Mesendoderm (in vitro differentiated cells): ENCODE results near the gene MTUS2.

Experiments used
- DNase-seq: peaks from one replicate; pipeline ENCODE4 v3.0.0; 2013
- H2AK5ac ChIP-seq: 2 replicates; pipeline ENCODE4 v1.6.1; 2013; ENCODE audit warnings: low read length, inconsistent platforms
- H2BK120ac ChIP-seq: 2 replicates; pipeline ENCODE4 v1.6.1; 2013; ENCODE audit warnings: low read depth, mild to moderate bottlenecking, low read length, moderate library complexity, mixed read lengths
- H2BK15ac ChIP-seq: replicated peaks from 2 replicates; pipeline ENCODE4 v1.6.1; 2013; ENCODE audit warnings: low read depth, mild to moderate bottlenecking, moderate library complexity
- H2BK5ac ChIP-seq: 2 replicates; pipeline ENCODE4 v1.6.1; 2013; ENCODE audit warnings: low read length, inconsistent platforms
- H3K18ac ChIP-seq: 2 replicates; pipeline ENCODE4 v1.6.1; 2013; ENCODE audit warnings: mild to moderate bottlenecking, low read length, mixed read lengths
- H3K23ac ChIP-seq: one replicate; pipeline ENCODE4 v1.6.1; 2013; ENCODE audit warnings: low read length
- H3K27ac ChIP-seq: 2 replicates; pipeline ENCODE4 v1.5.1; 2013; ENCODE audit warnings: low read depth, mild to moderate bottlenecking, inconsistent platforms, low read length, moderate library complexity
- H3K27me3 ChIP-seq: 2 replicates; pipeline ENCODE4 v1.6.1; 2013; ENCODE audit warnings: low read length, control low read depth, mild to moderate bottlenecking, inconsistent platforms; ENCODE audit not compliant: insufficient read depth, poor library complexity
- H3K36me3 ChIP-seq: 2 replicates; pipeline ENCODE4 v1.6.1; 2013; ENCODE audit warnings: low read length, inconsistent platforms; ENCODE audit not compliant: control insufficient read depth, insufficient read depth
- H3K4ac ChIP-seq: one replicate; pipeline ENCODE4 v1.6.1; 2013; ENCODE audit warnings: low read depth, mild to moderate bottlenecking, low read length, moderate library complexity
- H3K4me1 ChIP-seq: 2 replicates; pipeline ENCODE4 v1.6.1; 2013; ENCODE audit warnings: low read depth, low read length, inconsistent platforms; ENCODE audit not compliant: control insufficient read depth
- H3K4me2 ChIP-seq: 2 replicates; pipeline ENCODE4 v1.6.1; 2013; ENCODE audit warnings: low read length
- H3K4me3 ChIP-seq: 2 replicates; pipeline ENCODE4 v1.5.1; 2013; ENCODE audit warnings: mild to moderate bottlenecking, low read length
- H3K56ac ChIP-seq: one replicate; pipeline ENCODE4 v1.6.1; 2013; ENCODE audit warnings: low read length
- H3K79me1 ChIP-seq: 2 replicates; pipeline ENCODE4 v1.6.1; 2013; ENCODE audit warnings: low read length, inconsistent platforms
- H3K79me2 ChIP-seq: 2 replicates; pipeline ENCODE4 v1.6.1; 2013; ENCODE audit warnings: mild to moderate bottlenecking, low read length; ENCODE audit not compliant: control insufficient read depth, insufficient read depth
- H3K9ac ChIP-seq: 2 replicates; pipeline ENCODE4 v1.6.1; 2013; ENCODE audit warnings: low read length, inconsistent platforms
- H4K5ac ChIP-seq: one replicate; pipeline ENCODE4 v1.6.1; 2013; ENCODE audit warnings: low read length
- H4K8ac ChIP-seq: one replicate; pipeline ENCODE4 v1.6.1; 2013; ENCODE audit warnings: low read depth, mild to moderate bottlenecking, control low read depth, low read length, moderate library complexity
- WGBS: extraction: QIAGEN DNeasy Blood & Tissue Kit; methylation state at CpG from one replicate; pipeline ENCODE4 v1.1.7; 2013; ENCODE audit warnings: low lambda C conversion rate, missing lambda C conversion rate; ENCODE audit not compliant: insufficient coverage; ENCODE audit errors: extremely low coverage; 5-methylcytosine and 5-hydroxymethylcytosine counted together

Gene MTUS2

DNA sequence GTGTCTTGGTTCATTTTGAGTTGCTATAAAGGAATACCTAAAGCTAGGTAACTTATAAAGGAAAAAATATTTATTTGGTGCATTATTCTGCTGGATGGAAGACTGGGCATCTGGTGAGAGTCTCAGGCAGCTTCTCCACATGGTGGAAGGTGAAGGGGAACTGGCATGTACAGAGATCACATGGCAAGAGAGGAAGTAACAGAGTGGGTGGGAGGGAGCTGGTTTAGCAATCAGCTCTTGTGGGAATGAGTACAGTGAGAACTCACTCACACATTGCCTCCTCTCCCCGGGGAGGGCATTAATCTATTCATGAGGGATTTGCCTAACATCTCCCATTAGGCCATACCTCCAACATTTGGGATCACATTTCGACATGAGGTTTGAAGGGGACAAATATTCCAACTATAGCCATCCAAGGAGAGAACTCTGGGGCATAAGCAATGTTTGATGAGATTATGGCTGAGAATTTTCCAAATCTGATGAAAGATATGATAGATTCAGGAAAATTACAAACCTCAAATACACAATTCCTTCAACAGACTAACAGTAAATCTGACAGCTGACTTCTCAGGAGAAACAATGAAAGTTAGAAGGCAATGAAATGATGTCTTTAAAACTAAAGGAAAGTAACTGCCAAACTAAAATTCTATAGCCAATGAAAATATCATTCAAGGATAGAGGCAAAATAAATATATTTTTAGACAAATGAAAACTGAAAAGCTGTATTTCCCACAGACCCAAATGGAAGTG, 52.5 kb downstream of the MTUS2 start:
- H3K27me3 ChIP-seq, result no peaks in the 10 kb centered on the region
- H3K4ac ChIP-seq, result no peak overlapping the region
- no peaks in the 10 kb centered on the region for H3K79me2 ChIP-seq
- H2BK5ac ChIP-seq, result no peak overlapping the region
- H3K4me3 ChIP-seq, result no peak overlapping the region
- H3K4me2 ChIP-seq, result no peak overlapping the region
- H3K9ac ChIP-seq, result no peak overlapping the region
- no CpG with 5 or more reads among the region's 2 CpGs for WGBS
- H3K18ac ChIP-seq, result no peak overlapping the region
- peak; percentile 23 for DNase-seq
- H2BK15ac ChIP-seq, result no peak overlapping the region
- H2AK5ac ChIP-seq, result no peak overlapping the region
- H3K79me1 ChIP-seq, result no peaks in the 10 kb centered on the region
- no peaks in the 10 kb centered on the region for H3K36me3 ChIP-seq
- H3K56ac ChIP-seq, result no peak overlapping the region
- H4K5ac ChIP-seq, result no peak overlapping the region
- H4K8ac ChIP-seq, result no peak overlapping the region
- H3K23ac ChIP-seq, result no peak overlapping the region
- H3K27ac ChIP-seq, result no peak overlapping the region
- no peak overlapping the region for H2BK120ac ChIP-seq
- H3K4me1 ChIP-seq, result no peaks in the 10 kb centered on the region

DNA sequence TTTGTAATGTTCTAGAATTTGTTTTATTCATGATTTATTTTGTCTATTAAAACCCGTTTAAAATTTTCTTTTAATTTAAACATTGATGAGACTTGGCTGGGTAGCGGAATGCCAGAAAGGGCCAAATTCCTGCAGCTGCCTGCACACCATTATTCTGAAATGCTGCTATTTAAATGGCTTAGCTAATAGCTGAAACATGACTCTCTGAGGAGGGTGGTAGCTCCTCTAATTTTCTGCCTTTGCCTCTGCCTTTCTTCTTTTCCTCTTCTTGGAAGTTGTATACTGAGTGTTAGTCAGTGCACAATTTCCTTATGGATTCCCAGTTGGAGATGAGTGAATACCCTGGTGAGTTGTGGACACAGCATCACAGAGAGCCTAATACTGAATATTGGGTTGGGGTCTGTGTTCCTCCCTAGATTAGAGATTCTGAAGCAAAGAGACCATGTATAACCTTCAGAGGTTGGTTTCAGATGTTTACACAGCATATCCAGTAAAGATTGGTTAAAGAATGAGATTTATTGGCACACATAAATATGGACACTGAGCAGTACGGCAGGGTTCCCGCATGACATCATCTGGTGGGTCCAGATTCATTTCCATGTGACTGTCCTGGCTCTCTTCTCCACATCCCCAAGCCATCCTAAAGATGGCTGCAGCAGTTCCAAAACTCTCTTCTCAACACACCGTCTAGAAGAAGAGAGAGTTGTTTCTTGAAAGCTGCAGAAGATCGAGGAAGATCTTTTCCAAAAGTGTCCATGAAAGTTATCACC, 55.9 kb downstream of the MTUS2 start:
- no peak overlapping the region for H4K8ac ChIP-seq
- H3K9ac ChIP-seq, result no peak overlapping the region
- H3K18ac ChIP-seq, result no peak overlapping the region
- H3K56ac ChIP-seq, result no peak overlapping the region
- H2AK5ac ChIP-seq, result no peak overlapping the region
- H3K36me3 ChIP-seq, result no peaks in the 10 kb centered on the region
- no peak overlapping the region for H3K23ac ChIP-seq
- no peaks in the 10 kb centered on the region for H3K4me1 ChIP-seq
- H3K79me1 ChIP-seq, result no peaks in the 10 kb centered on the region
- no peaks in the 10 kb centered on the region for H3K27me3 ChIP-seq
- H3K79me2 ChIP-seq, result no peaks in the 10 kb centered on the region
- no peak overlapping the region for H2BK15ac ChIP-seq
- H3K4me2 ChIP-seq, result no peak overlapping the region
- no peak overlapping the region for H3K4ac ChIP-seq
- H3K27ac ChIP-seq, result no peak overlapping the region
- no CpG with 5 or more reads among the region's 6 CpGs for WGBS
- H2BK5ac ChIP-seq, result no peak overlapping the region
- no peak overlapping the region for H3K4me3 ChIP-seq
- no peak for DNase-seq
- H4K5ac ChIP-seq, result no peak overlapping the region
- H2BK120ac ChIP-seq, result no peak overlapping the region

DNA sequence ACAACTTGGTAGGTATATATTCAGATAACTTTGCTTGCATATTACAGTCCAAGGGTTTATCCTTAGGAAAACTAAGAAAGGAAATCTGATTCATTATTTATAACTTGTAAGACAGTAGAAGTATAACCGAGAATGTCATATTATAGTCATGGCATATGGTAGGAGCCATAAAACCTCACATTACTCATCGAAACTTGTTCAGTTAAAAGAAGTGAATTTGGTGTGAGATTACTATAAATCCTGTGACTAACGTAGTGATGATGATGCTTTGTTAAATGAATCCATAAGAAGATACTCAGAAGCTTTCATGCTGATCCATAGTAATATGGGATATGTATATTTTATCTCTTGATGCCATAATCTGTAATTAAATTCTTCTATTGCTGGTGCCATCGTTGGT, 57.3 kb downstream of the MTUS2 start:
- H2BK15ac ChIP-seq, result no peak overlapping the region
- no peak overlapping the region for H2AK5ac ChIP-seq
- H3K56ac ChIP-seq, result no peak overlapping the region
- H3K4me1 ChIP-seq, result no peaks in the 10 kb centered on the region
- no peaks in the 10 kb centered on the region for H3K79me2 ChIP-seq
- H3K4me3 ChIP-seq, result no peak overlapping the region
- H3K79me1 ChIP-seq, result no peaks in the 10 kb centered on the region
- H2BK5ac ChIP-seq, result no peak overlapping the region
- no peak overlapping the region for H3K18ac ChIP-seq
- no peak overlapping the region for H3K4ac ChIP-seq
- no peak overlapping the region for H4K8ac ChIP-seq
- no peak overlapping the region for H4K5ac ChIP-seq
- no peak overlapping the region for H3K27ac ChIP-seq
- DNase-seq, result no peak
- no peaks in the 10 kb centered on the region for H3K27me3 ChIP-seq
- no peak overlapping the region for H3K4me2 ChIP-seq
- H3K36me3 ChIP-seq, result no peaks in the 10 kb centered on the region
- H2BK120ac ChIP-seq, result no peak overlapping the region
- H3K9ac ChIP-seq, result no peak overlapping the region
- no CpG with 5 or more reads among the region's 4 CpGs for WGBS
- no peak overlapping the region for H3K23ac ChIP-seq

DNA sequence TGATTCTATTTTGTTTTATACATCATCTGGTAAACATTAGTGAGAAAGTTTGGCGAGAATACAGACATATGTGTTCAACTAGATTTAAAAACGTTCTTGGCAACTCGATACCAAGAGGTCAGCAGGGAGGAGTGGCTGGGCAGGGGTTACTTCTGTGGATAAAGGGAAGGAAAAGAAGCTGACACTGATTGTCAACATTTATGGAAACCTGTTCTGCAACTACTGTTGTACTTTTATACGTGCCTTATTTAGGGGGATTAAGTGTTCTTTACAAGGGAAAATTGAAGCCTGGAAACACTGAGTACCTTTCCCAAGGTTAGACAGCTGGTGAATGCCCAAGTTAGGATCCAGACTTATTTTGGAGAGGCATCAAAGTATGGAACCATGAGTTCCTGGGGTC, 65.0 kb downstream of the MTUS2 start:
- Histone ChIP-seq H3K27ac (no peak overlapping the region), H3K18ac (no peak overlapping the region), H3K4me3 (no peak overlapping the region), H4K8ac (no peak overlapping the region), H2BK15ac (no peak overlapping the region), H3K56ac (no peak overlapping the region), H3K27me3 (no peaks in the 10 kb centered on the region), H3K4ac (no peak overlapping the region), H3K79me1 (no peaks in the 10 kb centered on the region), H4K5ac (no peak overlapping the region), H2AK5ac (no peak overlapping the region), H3K79me2 (no peaks in the 10 kb centered on the region), H2BK120ac (no peak overlapping the region), H2BK5ac (no peak overlapping the region), H3K23ac (no peak overlapping the region), H3K36me3 (no peaks in the 10 kb centered on the region), H3K9ac (no peak overlapping the region), H3K4me1 (no peaks in the 10 kb centered on the region), H3K4me2 (no peak overlapping the region)
- no peak for DNase-seq
- WGBS, result no CpG with 5 or more reads among the region's 4 CpGs

DNA sequence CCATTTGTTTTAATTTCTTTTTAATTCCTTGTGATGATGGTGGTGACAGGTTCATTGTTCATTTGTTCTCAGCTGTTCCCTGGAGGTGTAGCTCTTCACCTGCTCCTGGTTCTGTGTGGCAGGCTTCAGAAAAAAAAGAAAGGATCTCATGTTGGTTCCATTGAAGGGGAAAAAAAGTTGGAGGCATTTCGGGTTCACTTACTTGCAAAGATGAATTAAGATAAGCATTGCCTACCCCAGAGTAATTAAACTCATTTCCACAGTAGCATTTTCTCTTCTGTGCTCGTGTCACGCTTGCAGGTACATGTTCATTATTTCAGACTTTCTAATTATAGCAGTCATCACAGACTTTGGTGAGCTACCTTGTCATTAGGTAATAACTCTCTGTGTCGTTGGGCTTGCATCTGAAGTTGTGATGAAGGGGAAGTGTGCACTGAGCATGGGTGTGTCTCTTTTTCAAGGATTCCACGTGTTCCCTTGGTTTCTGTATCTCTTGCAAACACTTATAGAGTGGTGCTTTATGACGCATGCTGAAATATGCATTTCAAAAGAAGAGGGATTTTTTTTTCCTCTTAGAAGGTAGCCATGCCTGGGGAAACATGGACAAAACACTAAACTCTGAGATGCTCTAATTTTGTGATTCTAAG, 69.1 kb downstream of the MTUS2 start:
- H3K4me2 ChIP-seq, result no peak overlapping the region
- H3K9ac ChIP-seq, result no peak overlapping the region
- H3K27me3 ChIP-seq, result no peaks in the 10 kb centered on the region
- H2BK120ac ChIP-seq, result no peak overlapping the region
- no peak overlapping the region for H4K5ac ChIP-seq
- H3K27ac ChIP-seq, result no peak overlapping the region
- H4K8ac ChIP-seq, result no peak overlapping the region
- no peak overlapping the region for H3K4me3 ChIP-seq
- H3K56ac ChIP-seq, result no peak overlapping the region
- H3K79me2 ChIP-seq, result no peaks in the 10 kb centered on the region
- H3K23ac ChIP-seq, result no peak overlapping the region
- no peak for DNase-seq
- no CpG with 5 or more reads among the region's 6 CpGs for WGBS
- H2AK5ac ChIP-seq, result no peak overlapping the region
- H3K79me1 ChIP-seq, result no peaks in the 10 kb centered on the region
- H2BK5ac ChIP-seq, result no peak overlapping the region
- no peaks in the 10 kb centered on the region for H3K36me3 ChIP-seq
- no peak overlapping the region for H3K18ac ChIP-seq
- H3K4ac ChIP-seq, result no peak overlapping the region
- no peak overlapping the region for H2BK15ac ChIP-seq
- H3K4me1 ChIP-seq, result no peaks in the 10 kb centered on the region
